ENCODE results near the gene STARD3.
A peak's percentile ranks its signal among the peaks of the same experiment; 100 is the strongest.

STARD3 gene

DNA sequence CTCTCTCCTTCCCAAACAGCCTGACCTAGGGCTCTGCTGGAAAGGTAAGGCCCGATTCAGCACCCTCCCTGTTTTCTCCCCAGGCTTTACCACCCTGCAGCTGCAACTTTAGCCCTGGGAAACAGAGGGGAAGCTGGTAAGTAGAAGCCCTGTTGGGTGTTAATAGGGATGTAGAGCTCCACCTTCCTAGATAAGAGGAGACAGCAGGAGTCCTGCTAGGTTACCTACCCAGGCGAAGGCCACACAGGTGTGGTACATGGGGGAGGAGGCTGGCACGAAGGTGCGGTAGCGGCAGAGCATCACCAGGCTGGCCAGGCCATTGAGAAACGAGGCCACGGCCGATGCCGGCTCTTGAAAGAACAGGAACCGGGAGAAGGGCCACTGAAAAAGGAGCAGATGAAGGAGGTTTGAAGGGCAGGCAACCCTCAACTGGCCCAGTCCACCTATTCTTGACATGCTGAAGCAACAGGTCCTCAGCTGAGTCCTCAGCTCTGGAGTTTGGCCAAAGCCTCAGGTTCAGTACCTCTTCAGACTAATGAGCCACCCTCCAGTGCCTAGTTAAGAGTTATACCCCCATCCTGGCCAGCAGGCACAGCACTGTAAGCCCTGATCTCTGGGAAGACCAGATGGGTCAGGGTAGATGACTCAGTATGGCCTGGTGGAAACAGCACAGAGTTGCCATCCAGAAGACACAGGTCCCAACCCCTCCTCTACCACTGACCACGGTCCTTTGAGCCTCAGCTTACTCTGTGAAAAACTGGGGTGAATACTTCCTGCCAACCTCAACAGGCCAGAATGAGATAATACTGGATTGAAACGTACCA, 47.6 kb downstream of the STARD3 start:
- no peaks in the 10 kb centered on the region for H3K4me1 ChIP-seq (ENCODE audit: control insufficient read depth, insufficient read depth, low read length)
- no CpG with 5 or more reads among the region's 12 CpGs for WGBS (ENCODE audit: insufficient coverage, insufficient read length)
- no peak for DNase-seq (ENCODE audit: low read depth, low spot score)
- H3K27ac ChIP-seq (ENCODE audit: low read length) = no peak overlapping the region
- H3K4me3 ChIP-seq (ENCODE audit: low read length) = no peak overlapping the region
- H3K27me3 ChIP-seq (ENCODE audit: control insufficient read depth, insufficient read depth, low read length) = no peaks in the 10 kb centered on the region; the same call in 1 of the 2 replicates
- H3K36me3 ChIP-seq (ENCODE audit: control insufficient read depth, insufficient read depth, low read length) = peaks cover 7% of the 10 kb centered on the region; the same call in 1 of the 2 replicates
- H3K9me3 ChIP-seq (ENCODE audit: control insufficient read depth, insufficient read depth, low read length) = no peaks in the 10 kb centered on the region

DNA sequence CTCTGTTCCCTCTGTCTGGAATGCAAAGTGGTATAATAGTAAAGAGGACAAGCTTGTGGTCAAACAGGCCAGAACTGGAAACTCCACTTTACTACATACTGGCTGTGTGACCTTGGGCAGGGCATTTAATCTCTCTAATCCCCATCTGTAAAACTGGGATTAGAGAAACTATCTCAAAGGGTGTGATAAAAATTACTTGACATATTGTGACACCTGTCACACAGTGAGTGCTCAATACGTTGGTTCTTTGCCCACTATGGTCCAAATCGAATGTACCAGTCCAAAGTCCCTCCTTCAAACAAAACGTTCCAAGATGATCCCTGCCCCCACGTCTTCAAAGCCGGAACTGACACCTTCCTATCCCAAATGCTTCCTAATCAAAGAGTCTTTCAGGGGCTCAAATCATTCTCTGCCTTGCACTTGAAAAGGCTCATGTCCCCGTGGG, 50.2 kb downstream of the STARD3 start:
- H3K9me3 ChIP-seq (ENCODE audit: control insufficient read depth, insufficient read depth, low read length) = no peaks in the 10 kb centered on the region
- peaks cover 7% of the 10 kb centered on the region; the same call in 1 of the 2 replicates for H3K36me3 ChIP-seq (ENCODE audit: control insufficient read depth, insufficient read depth, low read length)
- H3K4me1 ChIP-seq (ENCODE audit: control insufficient read depth, insufficient read depth, low read length) = no peaks in the 10 kb centered on the region
- WGBS (ENCODE audit: insufficient coverage, insufficient read length) = no CpG with 5 or more reads among the region's 6 CpGs
- H3K27me3 ChIP-seq (ENCODE audit: control insufficient read depth, insufficient read depth, low read length) = no peaks in the 10 kb centered on the region; the same call in 1 of the 2 replicates
- H3K27ac ChIP-seq (ENCODE audit: low read length) = no peak overlapping the region
- no peak for DNase-seq (ENCODE audit: low read depth, low spot score)
- no peak overlapping the region; the same call in 1 of the 2 replicates for H3K4me3 ChIP-seq (ENCODE audit: low read length)

DNA sequence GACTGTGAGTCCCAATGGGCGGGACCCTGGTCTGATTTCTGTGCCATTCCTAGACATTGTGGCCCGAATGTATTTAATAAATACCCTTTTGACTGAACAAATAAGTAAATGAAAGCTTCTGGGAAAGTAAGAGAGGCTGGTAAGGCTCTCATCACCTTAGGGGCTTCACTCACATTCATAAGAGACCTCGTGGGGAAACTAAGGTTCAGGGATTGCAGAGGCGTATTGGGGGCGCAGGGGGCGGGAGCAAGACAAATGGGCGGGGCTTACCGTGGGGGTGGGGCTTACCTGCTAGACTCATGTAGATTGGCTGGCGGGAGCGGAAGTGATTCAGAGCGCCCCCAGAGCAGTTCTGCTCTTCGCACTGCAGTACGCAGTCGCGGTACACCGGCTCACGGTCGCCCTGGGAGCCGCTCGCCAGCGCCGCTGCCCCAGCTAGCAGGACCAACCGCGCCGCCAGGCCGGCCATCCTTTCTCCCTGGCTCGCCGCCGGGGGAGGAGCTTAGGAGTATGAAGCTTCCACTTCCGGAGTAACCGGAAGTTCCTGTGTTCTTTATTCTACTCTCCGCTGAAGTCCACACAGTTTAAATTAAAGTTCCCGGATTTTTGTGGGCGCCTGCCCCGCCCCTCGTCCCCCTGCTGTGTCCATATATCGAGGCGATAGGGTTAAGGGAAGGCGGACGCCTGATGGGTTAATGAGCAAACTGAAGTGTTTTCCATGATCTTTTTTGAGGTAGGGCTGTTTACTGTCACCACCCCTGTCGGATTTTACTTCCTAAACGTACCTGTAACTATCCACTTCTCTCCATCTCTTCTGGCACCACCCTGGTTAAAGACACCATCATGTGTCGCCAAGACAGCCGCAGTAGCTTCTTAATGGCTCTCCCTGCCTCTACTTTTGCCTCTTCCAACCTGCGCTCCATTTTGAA, 50.9 kb downstream of the STARD3 start, which contains the start of gene PGAP3:
PGAP3 (minus strand) TSS at position 512 of the 929 bp plus-strand sequence; CDS start at position 469, 43 bp downstream.
- no CpG with 5 or more reads among the region's 45 CpGs for WGBS (ENCODE audit: insufficient coverage, insufficient read length)
- H3K4me3 ChIP-seq (ENCODE audit: low read length) = peak within 1 kb of the TSS; percentile 94; the same call in 1 of the 2 replicates
- H3K4me1 ChIP-seq (ENCODE audit: control insufficient read depth, insufficient read depth, low read length) = no peaks in the 10 kb centered on the region
- H3K36me3 ChIP-seq (ENCODE audit: control insufficient read depth, insufficient read depth, low read length) = peaks cover 7% of the 10 kb centered on the region; the same call in 1 of the 2 replicates
- H3K9me3 ChIP-seq (ENCODE audit: control insufficient read depth, insufficient read depth, low read length) = no peaks in the 10 kb centered on the region
- H3K27me3 ChIP-seq (ENCODE audit: control insufficient read depth, insufficient read depth, low read length) = no peaks in the 10 kb centered on the region; the same call in 1 of the 2 replicates
- DNase-seq (ENCODE audit: low read depth, low spot score) = peak; percentile 58
- peak within 1 kb of the TSS; percentile 58 for H3K27ac ChIP-seq (ENCODE audit: low read length)

DNA sequence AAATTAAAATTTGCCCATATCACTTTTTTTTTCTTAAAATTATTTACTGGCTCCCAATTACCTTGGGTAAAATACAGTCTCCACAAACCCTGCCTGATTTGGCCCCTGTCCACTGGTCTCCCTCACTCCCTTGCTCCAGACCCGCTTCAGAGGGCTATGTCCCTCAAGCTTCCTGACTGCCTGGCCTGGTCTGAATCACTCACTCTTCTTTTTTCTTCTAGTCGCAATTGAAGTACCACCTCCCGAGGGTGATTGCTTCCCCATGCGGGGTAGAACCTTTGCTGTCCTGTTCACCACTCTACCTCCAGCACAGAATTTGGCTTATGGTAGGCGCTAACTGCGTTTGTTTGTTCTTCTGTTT, 51.5 kb downstream of the STARD3 start:
- no peak for DNase-seq (ENCODE audit: low read depth, low spot score)
- H3K4me3 ChIP-seq (ENCODE audit: low read length) = peak overlapping the region; percentile 94; the same call in 1 of the 2 replicates
- H3K27ac ChIP-seq (ENCODE audit: low read length) = peak overlapping the region; percentile 58
- WGBS (ENCODE audit: insufficient coverage, insufficient read length) = no CpG with 5 or more reads among the region's 6 CpGs
- no peaks in the 10 kb centered on the region; the same call in 1 of the 2 replicates for H3K27me3 ChIP-seq (ENCODE audit: control insufficient read depth, insufficient read depth, low read length)
- no peaks in the 10 kb centered on the region for H3K4me1 ChIP-seq (ENCODE audit: control insufficient read depth, insufficient read depth, low read length)
- H3K36me3 ChIP-seq (ENCODE audit: control insufficient read depth, insufficient read depth, low read length) = peaks cover 7% of the 10 kb centered on the region; the same call in 1 of the 2 replicates
- no peaks in the 10 kb centered on the region for H3K9me3 ChIP-seq (ENCODE audit: control insufficient read depth, insufficient read depth, low read length)

DNA sequence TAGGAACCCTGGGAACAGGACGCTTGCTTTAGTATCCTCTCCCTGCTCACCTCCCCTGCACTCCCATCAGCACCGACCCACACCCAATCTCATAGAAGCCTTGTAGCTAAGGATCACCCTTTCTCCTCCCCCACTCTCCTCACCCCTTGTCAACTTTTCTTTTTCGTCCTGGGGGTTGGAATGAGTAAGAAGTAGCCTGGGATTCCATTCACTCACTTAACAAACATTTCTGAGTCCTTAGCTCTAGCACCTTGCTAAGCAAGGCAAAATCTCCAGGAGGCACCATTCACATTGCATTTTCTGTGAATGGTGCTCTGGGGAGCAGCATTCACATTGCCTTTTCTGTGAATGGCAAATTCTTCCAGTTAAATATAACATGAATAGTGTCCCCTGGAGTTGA, 52.0 kb downstream of the STARD3 start:
- DNase-seq (ENCODE audit: low read depth, low spot score) = peak; percentile 64
- peak overlapping the region; percentile 94; the same call in 1 of the 2 replicates for H3K4me3 ChIP-seq (ENCODE audit: low read length)
- peaks cover 7% of the 10 kb centered on the region; the same call in 1 of the 2 replicates for H3K36me3 ChIP-seq (ENCODE audit: control insufficient read depth, insufficient read depth, low read length)
- no peaks in the 10 kb centered on the region for H3K9me3 ChIP-seq (ENCODE audit: control insufficient read depth, insufficient read depth, low read length)
- WGBS (ENCODE audit: insufficient coverage, insufficient read length) = no CpG with 5 or more reads among the region's 3 CpGs
- H3K27me3 ChIP-seq (ENCODE audit: control insufficient read depth, insufficient read depth, low read length) = no peaks in the 10 kb centered on the region; the same call in 1 of the 2 replicates
- peak overlapping the region; percentile 58 for H3K27ac ChIP-seq (ENCODE audit: low read length)
- H3K4me1 ChIP-seq (ENCODE audit: control insufficient read depth, insufficient read depth, low read length) = no peaks in the 10 kb centered on the region

DNA sequence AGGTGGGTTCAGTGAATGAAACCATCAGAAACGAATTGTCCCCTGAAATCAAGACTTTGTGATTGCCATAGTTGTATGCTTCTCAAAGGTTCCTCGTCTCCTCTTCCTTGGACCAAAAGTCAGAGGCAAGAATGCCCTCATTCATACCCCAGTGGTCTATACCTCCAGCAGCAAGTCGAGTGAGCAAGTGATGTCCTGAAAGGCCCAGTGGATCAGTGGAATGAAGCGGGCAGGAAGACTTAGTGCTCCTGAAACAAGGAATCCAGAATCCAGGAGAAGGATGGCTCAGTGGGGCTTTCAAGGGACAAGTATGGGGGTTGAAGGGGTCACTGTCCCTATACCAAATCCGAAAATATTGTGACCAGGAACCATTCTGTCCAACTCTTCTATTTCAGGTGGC, 57.6 kb downstream of the STARD3 start:
- Histone ChIP-seq H3K9me3 (ENCODE audit: control insufficient read depth, insufficient read depth, low read length) (no peaks in the 10 kb centered on the region), H3K4me3 (ENCODE audit: low read length) (no peak overlapping the region), H3K27me3 (ENCODE audit: control insufficient read depth, insufficient read depth, low read length) (no peaks in the 10 kb centered on the region), H3K4me1 (ENCODE audit: control insufficient read depth, insufficient read depth, low read length) (peaks cover 15% of the 10 kb centered on the region), H3K27ac (ENCODE audit: low read length) (no peak overlapping the region), H3K36me3 (ENCODE audit: control insufficient read depth, insufficient read depth, low read length) (no peaks in the 10 kb centered on the region)
- WGBS (ENCODE audit: insufficient coverage, insufficient read length) = no CpG with 5 or more reads among the region's 5 CpGs
- DNase-seq (ENCODE audit: low read depth, low spot score) = no peak

DNA sequence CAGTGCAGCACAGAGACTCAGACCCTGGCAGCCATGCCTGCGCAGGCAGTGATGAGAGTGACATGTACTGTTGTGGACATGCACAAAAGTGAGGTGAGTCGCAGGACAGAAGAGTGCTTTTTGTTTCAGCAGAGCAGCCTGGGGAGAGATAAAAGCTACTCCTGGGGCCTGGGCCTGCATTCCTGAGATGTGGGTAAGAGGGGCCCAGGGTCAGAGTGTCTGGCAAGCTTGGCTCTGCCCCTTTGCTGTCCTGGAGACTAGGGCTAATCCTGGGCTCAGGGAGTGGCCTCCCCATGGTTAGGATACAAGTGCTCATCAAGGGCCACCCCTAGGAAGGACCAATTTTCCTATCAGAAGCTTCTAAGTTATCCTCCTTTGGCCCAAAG, 58.1 kb downstream of the STARD3 start:
- no peak overlapping the region for H3K4me3 ChIP-seq (ENCODE audit: low read length)
- H3K4me1 ChIP-seq (ENCODE audit: control insufficient read depth, insufficient read depth, low read length) = peaks cover 15% of the 10 kb centered on the region
- H3K9me3 ChIP-seq (ENCODE audit: control insufficient read depth, insufficient read depth, low read length) = no peaks in the 10 kb centered on the region
- no peaks in the 10 kb centered on the region for H3K36me3 ChIP-seq (ENCODE audit: control insufficient read depth, insufficient read depth, low read length)
- H3K27ac ChIP-seq (ENCODE audit: low read length) = no peak overlapping the region
- WGBS (ENCODE audit: insufficient coverage, insufficient read length) = no CpG with 5 or more reads among the region's 2 CpGs
- no peaks in the 10 kb centered on the region for H3K27me3 ChIP-seq (ENCODE audit: control insufficient read depth, insufficient read depth, low read length)
- no peak for DNase-seq (ENCODE audit: low read depth, low spot score)

DNA sequence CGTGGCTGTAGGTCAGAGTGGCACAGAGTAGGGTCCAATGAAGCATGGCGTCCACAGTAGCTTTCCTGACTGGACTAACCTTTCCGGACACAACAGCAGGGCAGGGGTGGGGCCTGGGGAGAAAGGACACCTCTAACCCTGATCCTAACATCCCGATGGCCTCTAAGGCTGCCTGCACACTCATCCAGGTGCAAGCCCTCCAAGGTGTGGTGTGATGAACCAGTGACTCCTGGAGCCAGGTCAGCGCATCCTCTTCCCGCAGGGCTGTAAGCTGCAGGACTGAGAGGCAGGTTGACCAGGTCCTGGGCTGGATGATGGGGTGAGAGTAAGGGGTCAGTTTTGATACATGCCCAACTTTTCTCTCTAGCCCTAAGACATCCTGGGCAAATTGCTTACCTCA, 59.8 kb downstream of the STARD3 start:
- Histone ChIP-seq H3K27me3 (ENCODE audit: control insufficient read depth, insufficient read depth, low read length) (no peaks in the 10 kb centered on the region), H3K9me3 (ENCODE audit: control insufficient read depth, insufficient read depth, low read length) (no peaks in the 10 kb centered on the region), H3K4me1 (ENCODE audit: control insufficient read depth, insufficient read depth, low read length) (peaks cover 16% of the 10 kb centered on the region), H3K27ac (ENCODE audit: low read length) (no peak overlapping the region), H3K36me3 (ENCODE audit: control insufficient read depth, insufficient read depth, low read length) (no peaks in the 10 kb centered on the region), H3K4me3 (ENCODE audit: low read length) (no peak overlapping the region)
- WGBS (ENCODE audit: insufficient coverage, insufficient read length) = no CpG with 5 or more reads among the region's 6 CpGs
- DNase-seq (ENCODE audit: low read depth, low spot score) = no peak

DNA sequence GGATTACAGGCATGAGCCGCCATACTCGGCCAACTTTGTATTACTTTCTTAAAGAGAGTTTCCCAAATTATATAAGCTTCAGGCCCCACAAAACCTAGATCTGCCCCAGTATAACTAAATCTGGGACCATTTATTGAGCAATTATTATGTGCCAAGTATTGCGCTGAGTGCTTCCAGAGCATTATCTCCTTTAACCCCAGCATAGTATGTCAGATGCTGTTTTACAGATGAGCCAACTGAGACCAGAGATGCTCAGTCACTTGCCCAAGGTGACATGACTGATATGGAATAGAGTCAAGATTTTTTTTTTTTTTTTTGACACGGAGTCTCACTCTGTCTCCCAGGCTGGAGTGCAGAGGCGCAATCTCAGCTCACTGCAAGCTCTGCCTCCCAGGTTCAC, 61.0 kb downstream of the STARD3 start:
- no peak overlapping the region for H3K27ac ChIP-seq (ENCODE audit: low read length)
- H3K27me3 ChIP-seq (ENCODE audit: control insufficient read depth, insufficient read depth, low read length) = no peaks in the 10 kb centered on the region
- H3K4me3 ChIP-seq (ENCODE audit: low read length) = no peak overlapping the region
- DNase-seq (ENCODE audit: low read depth, low spot score) = no peak
- WGBS (ENCODE audit: insufficient coverage, insufficient read length) = no CpG with 5 or more reads among the region's 5 CpGs
- H3K4me1 ChIP-seq (ENCODE audit: control insufficient read depth, insufficient read depth, low read length) = peaks cover 20% of the 10 kb centered on the region
- H3K9me3 ChIP-seq (ENCODE audit: control insufficient read depth, insufficient read depth, low read length) = no peaks in the 10 kb centered on the region
- H3K36me3 ChIP-seq (ENCODE audit: control insufficient read depth, insufficient read depth, low read length) = no peaks in the 10 kb centered on the region
